OCI-LY1 (cell line): ENCODE measurements around the gene HLA-E.
"Not testable (repeated sequence)": the region's sequence is repeated elsewhere in the genome, so short reads cannot be mapped to it uniquely, and the experiment has no call there.

Source experiments
- H2AFZ ChIP-seq: fragments of 200-600 bp; sonication (generic), shearing (Covaris generic); 2 replicates; pipeline ENCODE4 v1.6.0; 2014; ENCODE audit warnings: antibody characterized with exemption, mild to moderate bottlenecking, low read length
- H3F3A ChIP-seq: fragments of 200-600 bp; sonication (generic), shearing (Covaris generic); 2 replicates; pipeline ENCODE4 v1.6.0; 2014; ENCODE audit warnings: mild to moderate bottlenecking, antibody characterized with exemption, low read length, moderate library complexity; ENCODE audit not compliant: insufficient read depth
- H3K27ac ChIP-seq: fragments of 200-600 bp; sonication (generic); 2 replicates; pipeline ENCODE4 v1.5.1; 2014; ENCODE audit warnings: low read length, mixed run types, mild to moderate bottlenecking, low read depth; ENCODE audit not compliant: poor library complexity, severe bottlenecking
- H3K27me3 ChIP-seq: fragments of 200-600 bp; sonication (generic); 2 replicates; pipeline ENCODE4 v1.6.0; 2014; ENCODE audit warnings: antibody characterized with exemption, mild to moderate bottlenecking, low read length, moderate library complexity; ENCODE audit not compliant: insufficient read depth
- H3K36me3 ChIP-seq: fragments of 200-600 bp; sonication (generic); 2 replicates; pipeline ENCODE4 v1.6.1; 2014; ENCODE audit warnings: mild to moderate bottlenecking, antibody characterized with exemption, low read length, moderate library complexity, mixed read lengths; ENCODE audit not compliant: insufficient read depth
- H3K4me1 ChIP-seq: fragments of 200-600 bp; sonication (generic); 2 replicates; pipeline ENCODE4 v1.5.1; 2014; ENCODE audit warnings: mild to moderate bottlenecking, low read length, moderate library complexity; ENCODE audit not compliant: insufficient read depth, severe bottlenecking
- H3K4me2 ChIP-seq: fragments of 200-600 bp; sonication (generic), shearing (Covaris generic); 2 replicates; pipeline ENCODE4 v1.6.1; 2014; ENCODE audit warnings: low read length
- H3K4me3 ChIP-seq: fragments of 200-600 bp; sonication (generic); 2 replicates; pipeline ENCODE4 v1.5.1; 2014; ENCODE audit warnings: low read length, low read depth, mild to moderate bottlenecking, mixed read lengths; ENCODE audit not compliant: poor library complexity, severe bottlenecking
- H3K79me2 ChIP-seq: fragments of 200-600 bp; shearing (Covaris generic); 2 replicates; pipeline ENCODE4 v1.6.1; 2016; ENCODE audit warnings: mixed run types, low read length, mixed read lengths; ENCODE audit not compliant: insufficient read depth
- H3K9ac ChIP-seq: fragments of 200-600 bp; sonication (generic), shearing (Covaris generic); 2 replicates; pipeline ENCODE4 v1.6.1; 2014; ENCODE audit warnings: mild to moderate bottlenecking, low read length, mixed read lengths
- H3K9me2 ChIP-seq: fragments of 200-600 bp; sonication (generic), shearing (Covaris generic); 2 replicates; pipeline ENCODE4 v1.6.1; 2014; ENCODE audit warnings: low read depth, mild to moderate bottlenecking, low read length, mixed read lengths
- H3K9me3 ChIP-seq: fragments of 200-600 bp; shearing (Covaris generic); 2 replicates; pipeline ENCODE4 v1.6.1; 2014; ENCODE audit warnings: low read length, mixed read lengths
- H4K20me1 ChIP-seq: fragments of 200-600 bp; sonication (generic), shearing (Covaris generic); 2 replicates; pipeline ENCODE4 v1.6.0; 2016; ENCODE audit warnings: mild to moderate bottlenecking, low read length; ENCODE audit not compliant: insufficient read depth
- EZH2 ChIP-seq: fragments of 200-600 bp; sonication (generic), shearing (Covaris generic); IDR thresholded peaks from 2 replicates; pipeline ENCODE4 v1.8.0; 2017; ENCODE audit warnings: borderline replicate concordance, mixed run types, mild to moderate bottlenecking, antibody characterized with exemption, low read length, moderate library complexity, mixed read lengths
- TF ChIP-seq, protein P1 (sequence below): fragments of 200-600 bp; sonication (generic), shearing (Covaris generic); IDR thresholded peaks from 2 replicates; pipeline ENCODE4 v1.5.1; 2017; ENCODE audit warnings: mild to moderate bottlenecking, antibody characterized with exemption, low read length, moderate library complexity, mixed read lengths

The HLA-E gene

DNA sequence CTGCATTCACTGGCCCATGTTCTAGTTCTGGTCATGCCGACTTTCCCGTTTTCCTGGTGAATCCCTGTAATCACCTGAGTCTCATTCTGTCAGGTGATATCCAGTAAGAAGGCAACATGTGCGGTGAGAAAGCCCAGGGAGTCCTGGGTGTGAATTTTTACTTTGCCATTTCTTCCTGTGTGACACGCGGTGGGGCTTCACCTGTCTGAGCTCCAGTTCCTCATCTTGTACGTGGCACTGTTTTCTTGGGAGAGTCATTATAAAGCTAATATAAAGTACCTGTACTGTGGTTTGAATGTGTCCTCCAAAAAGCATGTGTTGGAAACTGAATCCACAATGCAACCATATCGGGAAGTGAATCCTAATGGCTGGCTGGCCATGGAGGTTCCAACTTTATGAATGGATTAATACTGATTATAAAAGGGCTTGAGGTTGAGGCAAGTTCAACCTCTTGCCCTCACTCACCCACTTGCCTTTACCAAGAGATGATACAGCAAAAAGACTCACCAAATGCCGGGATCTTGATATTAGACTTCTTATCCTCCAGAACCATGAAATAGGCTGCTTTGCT, 5.1 kb downstream of the HLA-E start:
- Histone ChIP-seq H3K27ac (no peak overlapping the region), H3K36me3 (no peaks in the 10 kb centered on the region), H3K9ac (no peak overlapping the region), H3K4me1 (peaks cover 13% of the 10 kb centered on the region), H3K79me2 (no peaks in the 10 kb centered on the region), H4K20me1 (no peaks in the 10 kb centered on the region), H3F3A (no peaks in the 10 kb centered on the region), H3K27me3 (0 out of 2 replicates have a peak, but pooled peaks cover 11% of the 10 kb centered on the region), H3K4me2 (no peak overlapping the region), H3K9me3 (no peaks in the 10 kb centered on the region), H2AFZ (no peak overlapping the region), H3K9me2 (no peaks in the 10 kb centered on the region), H3K4me3 (no peak overlapping the region)
- TF ChIP-seq EZH2: no peak
- TF ChIP-seq, protein P1, sequence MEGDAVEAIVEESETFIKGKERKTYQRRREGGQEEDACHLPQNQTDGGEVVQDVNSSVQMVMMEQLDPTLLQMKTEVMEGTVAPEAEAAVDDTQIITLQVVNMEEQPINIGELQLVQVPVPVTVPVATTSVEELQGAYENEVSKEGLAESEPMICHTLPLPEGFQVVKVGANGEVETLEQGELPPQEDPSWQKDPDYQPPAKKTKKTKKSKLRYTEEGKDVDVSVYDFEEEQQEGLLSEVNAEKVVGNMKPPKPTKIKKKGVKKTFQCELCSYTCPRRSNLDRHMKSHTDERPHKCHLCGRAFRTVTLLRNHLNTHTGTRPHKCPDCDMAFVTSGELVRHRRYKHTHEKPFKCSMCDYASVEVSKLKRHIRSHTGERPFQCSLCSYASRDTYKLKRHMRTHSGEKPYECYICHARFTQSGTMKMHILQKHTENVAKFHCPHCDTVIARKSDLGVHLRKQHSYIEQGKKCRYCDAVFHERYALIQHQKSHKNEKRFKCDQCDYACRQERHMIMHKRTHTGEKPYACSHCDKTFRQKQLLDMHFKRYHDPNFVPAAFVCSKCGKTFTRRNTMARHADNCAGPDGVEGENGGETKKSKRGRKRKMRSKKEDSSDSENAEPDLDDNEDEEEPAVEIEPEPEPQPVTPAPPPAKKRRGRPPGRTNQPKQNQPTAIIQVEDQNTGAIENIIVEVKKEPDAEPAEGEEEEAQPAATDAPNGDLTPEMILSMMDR: no peak

DNA sequence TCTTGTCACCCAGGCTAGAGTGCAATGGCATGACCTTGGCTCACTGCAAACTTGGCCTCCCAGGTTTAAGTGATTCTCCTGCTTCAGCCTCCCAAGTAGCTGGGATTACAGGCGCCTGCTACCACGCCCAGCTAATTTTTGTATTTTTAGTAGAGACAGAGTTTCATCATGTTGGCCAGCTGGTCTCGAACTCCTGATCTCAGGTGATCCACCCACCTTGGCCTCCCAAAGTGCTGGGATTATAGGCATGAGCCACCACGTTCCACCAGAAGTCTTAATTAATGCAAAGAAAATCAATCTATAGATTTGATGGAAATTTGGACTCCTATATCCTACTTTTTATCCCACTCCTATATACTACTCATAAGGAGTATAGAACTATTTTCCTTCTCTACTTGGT, 5.8 kb downstream of the HLA-E start:
- H3K79me2 ChIP-seq, H2AFZ ChIP-seq, H3K27ac ChIP-seq, H3K36me3 ChIP-seq, H3K27me3 ChIP-seq, H3K4me2 ChIP-seq, H3K4me3 ChIP-seq, H3K4me1 ChIP-seq, H4K20me1 ChIP-seq, H3K9me2 ChIP-seq, H3F3A ChIP-seq, H3K9ac ChIP-seq, H3K9me3 ChIP-seq: not testable (repeated sequence)

DNA sequence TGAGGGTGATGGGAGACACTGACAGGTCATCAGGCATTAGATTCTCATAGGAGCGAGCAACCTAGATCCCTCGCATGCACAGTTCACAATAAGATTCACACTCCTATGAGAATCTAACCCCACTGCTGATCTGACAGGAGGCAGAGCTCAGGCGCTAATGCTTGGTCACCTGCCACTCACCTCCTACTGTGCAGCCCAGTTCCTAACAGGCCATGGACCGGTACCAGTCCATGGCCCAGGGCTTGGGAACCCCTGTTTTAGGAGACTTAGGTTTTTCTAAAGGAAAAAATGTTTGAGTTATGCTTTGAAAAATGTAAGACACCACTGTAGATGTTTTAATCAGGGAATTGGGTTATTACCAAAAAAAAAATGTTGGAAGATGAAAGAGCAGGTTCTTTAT, 6.7 kb downstream of the HLA-E start:
- H3K4me2 ChIP-seq: no peak overlapping the region

DNA sequence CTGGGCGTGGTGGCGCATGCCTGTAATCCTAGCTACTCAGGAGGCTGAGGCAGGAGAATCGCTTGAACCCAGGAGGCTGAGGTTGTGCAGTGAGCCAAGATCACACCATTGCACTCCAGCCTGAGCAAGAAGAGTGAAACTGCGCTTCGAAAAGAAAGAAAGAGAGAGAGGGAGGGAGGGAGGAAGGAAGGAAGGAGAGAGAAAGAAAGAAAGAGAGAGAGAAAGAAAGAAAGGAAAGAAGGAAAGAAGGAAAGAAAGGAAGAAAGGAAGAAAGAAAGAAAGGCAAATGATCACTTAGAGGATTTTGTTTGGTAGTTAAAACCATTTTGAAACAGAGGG, 7.9 kb downstream of the HLA-E start:
- not testable (repeated sequence) for H3K27me3 ChIP-seq, H3K9me3 ChIP-seq, H3K27ac ChIP-seq, H3K4me2 ChIP-seq, H3K4me1 ChIP-seq, H3K79me2 ChIP-seq, H3K9ac ChIP-seq, H3K4me3 ChIP-seq, H3K9me2 ChIP-seq, H3K36me3 ChIP-seq, H4K20me1 ChIP-seq, H2AFZ ChIP-seq, H3F3A ChIP-seq

More for the DNA sequence above, 6.7 kb downstream of the HLA-E start:
- H3K9me3 ChIP-seq: no peaks in the 10 kb centered on the region
- H3K9me2 ChIP-seq: no peaks in the 10 kb centered on the region
- TF ChIP-seq, protein P1: no peak
- no peak for TF ChIP-seq EZH2
- H3K9ac ChIP-seq: no peak overlapping the region
- H2AFZ ChIP-seq: no peak overlapping the region
- H3K36me3 ChIP-seq: no peaks in the 10 kb centered on the region
- H3K27ac ChIP-seq: no peak overlapping the region
- H3K79me2 ChIP-seq: no peaks in the 10 kb centered on the region
- no peak overlapping the region for H3K4me3 ChIP-seq
- H4K20me1 ChIP-seq: no peaks in the 10 kb centered on the region
- H3K4me1 ChIP-seq: no peaks in the 10 kb centered on the region
- H3K27me3 ChIP-seq: 0 out of 2 replicates have a peak, but pooled peaks cover 3% of the 10 kb centered on the region
- no peaks in the 10 kb centered on the region for H3F3A ChIP-seq
